ENCODE results near the gene SLCO4A1.
A peak's percentile ranks its signal among the peaks of the same experiment; 100 is the strongest.

The SLCO4A1 gene

DNA sequence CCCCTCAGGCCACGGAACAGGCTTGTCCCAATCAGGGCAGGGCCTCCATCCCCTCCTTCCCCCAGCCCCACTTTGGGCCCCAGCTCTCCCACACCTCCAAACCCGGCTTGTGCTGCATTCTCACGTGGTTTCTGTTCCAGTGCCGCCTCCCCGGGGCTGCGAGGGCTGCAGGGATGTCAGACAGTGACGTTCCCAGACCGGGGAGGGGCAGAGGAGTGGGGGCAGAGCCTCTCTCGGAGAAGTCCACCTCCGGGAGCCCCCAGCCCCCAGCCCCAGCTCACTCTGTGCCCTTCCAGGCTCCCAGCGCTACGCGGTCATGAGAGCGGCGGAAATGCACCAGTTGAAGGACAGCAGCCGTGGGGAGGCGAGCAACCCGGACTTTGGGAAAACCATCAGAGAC lies 18.5 kb downstream of the SLCO4A1 start:
- DNase-seq: no peak
- no peak for TF ChIP-seq POLR2A (IDR thresholded peaks at IDR 0.05; ENCODE audit: low read length)
- no peak for TF ChIP-seq GATA1 (IDR thresholded peaks at IDR 0.05; ENCODE audit: low read depth, low read length)

DNA sequence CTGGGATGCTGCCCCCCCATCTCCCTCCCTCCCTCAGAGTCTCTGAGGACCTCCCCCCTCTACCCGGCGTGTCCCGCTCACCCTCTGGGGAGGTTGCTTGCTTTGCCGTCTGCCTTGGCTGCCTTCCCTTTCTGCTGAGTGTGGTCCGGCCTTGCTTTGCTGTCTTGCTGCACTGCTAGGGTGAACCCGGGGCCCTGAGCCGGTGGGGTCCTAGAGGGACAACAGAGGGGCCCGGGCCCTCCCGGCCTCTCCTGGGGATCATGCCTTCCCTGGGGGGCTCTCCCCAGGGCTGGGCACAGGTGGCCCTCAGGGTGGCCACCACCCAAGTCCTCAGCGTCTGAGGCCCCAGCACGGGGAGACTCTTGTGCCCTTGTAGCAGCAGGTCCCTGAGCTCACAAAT lies 19.3 kb downstream of the SLCO4A1 start:
- no peak for DNase-seq
- TF ChIP-seq GATA1 (IDR thresholded peaks at IDR 0.05; ENCODE audit: low read depth, low read length) (no peak), POLR2A (IDR thresholded peaks at IDR 0.05; ENCODE audit: low read length) (no peak)

DNA sequence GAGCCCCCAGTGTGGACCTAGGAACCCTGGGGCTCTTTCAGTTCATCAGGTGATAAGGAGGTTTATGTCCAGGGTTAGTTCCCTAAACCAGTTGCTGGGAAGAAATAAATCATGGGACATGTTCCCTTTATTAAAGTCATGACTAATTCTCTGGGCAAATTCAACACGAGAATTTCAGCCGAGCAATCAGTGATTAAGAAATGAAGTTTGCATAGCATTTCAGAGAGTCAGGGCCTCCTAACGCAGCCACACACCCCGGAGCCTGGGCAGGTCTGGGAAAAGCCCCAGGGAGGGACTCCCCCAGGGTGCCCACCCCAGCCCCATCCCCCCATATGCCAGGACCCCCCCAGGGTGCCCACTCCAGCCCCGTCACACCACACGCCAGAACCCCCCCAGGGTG lies 20.1 kb downstream of the SLCO4A1 start:
- TF ChIP-seq GATA1 (IDR thresholded peaks at IDR 0.05; ENCODE audit: low read depth, low read length): no peak
- no peak for TF ChIP-seq POLR2A (IDR thresholded peaks at IDR 0.05; ENCODE audit: low read length)

DNA sequence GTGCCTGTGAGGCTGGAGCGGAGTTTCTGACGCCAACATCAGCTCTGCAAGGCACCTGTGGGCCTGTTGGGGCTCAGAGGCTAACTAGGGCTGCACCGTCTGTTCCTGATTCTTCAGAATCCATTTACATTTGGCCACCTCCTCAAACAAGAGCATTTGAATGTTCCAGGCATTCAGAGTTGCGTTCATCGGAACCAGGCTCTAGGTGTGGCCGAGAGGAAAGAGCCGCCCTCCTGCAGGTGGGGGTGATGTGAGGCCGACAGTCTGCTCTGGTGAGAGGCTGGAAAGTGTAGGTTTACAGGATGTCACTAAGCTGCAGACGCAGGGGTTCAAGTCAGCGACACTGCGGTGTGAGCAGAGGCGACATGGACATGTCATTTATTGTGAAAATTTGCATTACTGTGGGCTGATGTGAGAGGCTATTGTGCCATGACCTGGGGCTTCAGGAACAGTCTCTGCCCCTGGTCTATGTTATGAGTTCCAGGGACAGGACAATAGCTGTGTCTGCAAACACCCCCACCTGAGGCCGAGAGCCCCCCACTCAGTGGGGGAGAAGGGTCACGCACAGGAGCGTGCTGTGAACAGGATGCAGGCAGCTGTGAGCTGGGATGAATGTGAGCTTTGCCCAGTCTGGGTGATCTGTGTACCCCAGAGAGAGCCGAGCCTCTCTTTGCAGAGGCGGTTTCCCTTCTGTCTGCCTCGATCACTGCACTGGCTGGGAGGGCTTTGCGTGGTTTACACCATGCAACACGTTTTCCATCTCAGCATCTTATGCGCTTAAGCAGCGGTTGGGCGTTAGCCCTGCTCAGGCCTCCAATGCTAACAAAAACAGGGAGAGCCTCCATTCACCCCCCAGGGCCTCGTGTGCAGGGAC lies 21.1 kb downstream of the SLCO4A1 start:
- DNase-seq: no peak
- TF ChIP-seq POLR2A (IDR thresholded peaks at IDR 0.05; ENCODE audit: low read length) (no peak), GATA1 (IDR thresholded peaks at IDR 0.05; ENCODE audit: low read depth, low read length) (no peak)

More for the DNA sequence above, 20.1 kb downstream of the SLCO4A1 start:
- DNase-seq: no peak

DNA sequence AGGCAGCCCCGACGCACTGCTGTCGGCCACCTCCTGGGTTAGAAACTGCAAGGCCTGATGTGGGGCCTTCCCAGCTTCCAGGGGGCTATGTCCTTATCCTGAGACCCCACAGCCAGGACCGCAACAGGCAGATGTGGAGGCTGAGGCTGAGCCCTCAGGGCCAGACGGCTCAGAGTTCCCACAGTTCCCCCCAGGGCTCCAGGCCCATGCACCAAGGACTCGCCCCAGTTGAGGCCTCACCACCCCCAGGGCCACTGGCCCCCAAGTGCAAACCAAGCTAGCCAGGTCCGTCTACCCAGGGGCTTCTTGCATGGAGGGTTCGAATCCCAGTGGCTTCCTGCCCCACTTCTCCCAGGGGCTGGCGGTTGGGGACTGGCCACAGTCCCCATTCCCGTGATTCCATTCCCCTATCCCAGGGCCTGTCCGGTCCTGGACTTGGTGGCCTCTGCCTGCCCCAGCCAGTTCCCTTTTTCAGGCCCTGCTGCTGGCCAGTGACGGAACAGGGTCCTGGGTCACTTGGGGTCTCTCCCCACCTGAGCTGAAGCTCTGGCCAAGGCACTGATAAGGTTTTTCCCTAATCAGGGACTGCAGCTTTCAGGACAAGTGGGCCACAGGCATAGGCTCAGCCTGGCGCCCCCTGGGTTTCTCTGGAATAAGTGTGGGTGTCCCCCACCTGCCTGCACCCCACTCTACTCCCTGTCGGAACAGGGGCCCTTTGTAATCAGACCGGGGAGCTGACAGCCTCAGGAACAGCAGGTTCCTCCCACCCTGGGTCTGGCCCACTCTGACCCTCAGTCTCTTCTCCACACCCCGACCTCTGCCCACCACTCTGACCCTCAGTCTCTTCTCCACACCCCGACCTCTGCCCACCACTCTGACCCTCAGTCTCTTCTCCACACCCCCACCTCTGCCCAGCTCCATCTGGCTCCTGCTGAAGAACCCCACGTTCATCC lies 22.0 kb downstream of the SLCO4A1 start:
- TF ChIP-seq GATA1 (IDR thresholded peaks at IDR 0.05; ENCODE audit: low read depth, low read length) (no peak), POLR2A (IDR thresholded peaks at IDR 0.05; ENCODE audit: low read length) (no peak)
- no peak for DNase-seq

DNA sequence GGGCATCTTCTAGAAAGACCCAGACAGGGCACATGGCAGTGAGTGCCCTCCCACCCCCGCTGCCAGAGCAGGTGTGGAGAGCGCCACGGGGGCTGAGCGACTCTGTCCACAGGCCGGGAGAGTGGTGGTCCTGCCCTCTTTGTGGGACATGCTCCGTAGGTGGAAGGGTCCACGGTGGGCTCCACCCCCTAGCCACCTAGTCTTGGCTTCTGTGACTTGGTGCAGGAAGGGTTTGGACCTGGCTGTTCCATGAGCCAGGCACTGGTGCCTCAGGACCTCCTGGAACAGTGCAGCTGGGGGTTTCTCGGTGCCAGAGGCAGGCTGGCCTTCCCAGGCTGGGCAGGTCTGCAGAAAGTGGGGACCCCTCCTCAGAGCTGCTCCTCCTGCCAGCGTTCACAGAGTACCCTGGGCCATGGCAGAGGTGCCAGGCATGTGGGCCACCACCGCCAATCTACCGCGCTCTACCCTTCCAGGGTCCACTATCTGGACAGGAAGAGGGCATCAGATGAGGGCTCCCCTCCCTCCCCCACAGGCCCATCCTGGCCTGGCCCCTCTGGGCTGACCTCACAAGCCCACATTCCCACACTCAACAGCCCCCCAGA lies 23.0 kb downstream of the SLCO4A1 start:
- DNase-seq: no peak
- TF ChIP-seq GATA1 (IDR thresholded peaks at IDR 0.05; ENCODE audit: low read depth, low read length) (no peak), POLR2A (IDR thresholded peaks at IDR 0.05; ENCODE audit: low read length) (no peak)

DNA sequence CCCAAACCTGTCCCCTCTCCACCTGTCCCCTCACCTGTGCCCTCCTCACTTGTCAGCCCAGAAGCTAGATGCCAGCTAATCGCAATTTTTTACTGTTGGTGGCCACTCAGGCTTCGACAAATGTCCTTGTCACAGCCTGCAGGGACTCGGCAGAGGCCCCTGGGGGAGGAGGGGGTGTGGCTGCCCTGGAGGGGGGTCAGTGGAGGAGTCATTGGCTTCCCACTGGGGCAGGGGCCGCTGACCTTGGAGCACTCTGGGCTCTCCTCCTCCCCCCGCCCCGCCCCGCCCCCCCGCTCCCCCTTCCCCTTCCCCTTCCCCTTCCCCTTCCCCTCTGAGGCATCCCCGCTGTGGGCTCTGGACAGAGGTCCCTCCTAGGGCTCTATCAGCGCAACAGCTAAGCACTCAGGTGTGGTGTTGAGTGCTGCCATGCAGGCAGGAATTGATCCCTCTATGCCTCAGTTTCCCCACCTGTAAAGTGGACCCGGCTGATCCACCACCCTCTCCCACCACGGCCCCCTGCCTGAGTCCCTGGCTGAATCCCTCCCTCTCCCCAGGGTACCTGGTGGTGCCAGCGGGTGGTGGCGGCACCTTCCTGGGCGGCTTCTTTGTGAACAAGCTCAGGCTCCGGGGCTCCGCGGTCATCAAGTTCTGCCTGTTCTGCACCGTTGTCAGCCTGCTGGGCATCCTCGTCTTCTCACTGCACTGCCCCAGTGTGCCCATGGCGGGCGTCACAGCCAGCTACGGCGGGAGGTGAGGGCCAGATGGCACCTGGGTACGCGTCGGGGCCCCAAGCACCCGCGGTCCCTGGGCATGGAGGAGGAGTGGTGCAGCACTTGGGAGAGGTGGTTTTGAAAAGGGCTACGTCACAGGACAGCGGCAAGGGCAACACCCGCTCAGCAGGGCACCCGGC lies 23.8 kb downstream of the SLCO4A1 start:
- no peak for DNase-seq
- TF ChIP-seq POLR2A (IDR thresholded peaks at IDR 0.05; ENCODE audit: low read length): no peak
- TF ChIP-seq GATA1 (IDR thresholded peaks at IDR 0.05; ENCODE audit: low read depth, low read length): no peak

DNA sequence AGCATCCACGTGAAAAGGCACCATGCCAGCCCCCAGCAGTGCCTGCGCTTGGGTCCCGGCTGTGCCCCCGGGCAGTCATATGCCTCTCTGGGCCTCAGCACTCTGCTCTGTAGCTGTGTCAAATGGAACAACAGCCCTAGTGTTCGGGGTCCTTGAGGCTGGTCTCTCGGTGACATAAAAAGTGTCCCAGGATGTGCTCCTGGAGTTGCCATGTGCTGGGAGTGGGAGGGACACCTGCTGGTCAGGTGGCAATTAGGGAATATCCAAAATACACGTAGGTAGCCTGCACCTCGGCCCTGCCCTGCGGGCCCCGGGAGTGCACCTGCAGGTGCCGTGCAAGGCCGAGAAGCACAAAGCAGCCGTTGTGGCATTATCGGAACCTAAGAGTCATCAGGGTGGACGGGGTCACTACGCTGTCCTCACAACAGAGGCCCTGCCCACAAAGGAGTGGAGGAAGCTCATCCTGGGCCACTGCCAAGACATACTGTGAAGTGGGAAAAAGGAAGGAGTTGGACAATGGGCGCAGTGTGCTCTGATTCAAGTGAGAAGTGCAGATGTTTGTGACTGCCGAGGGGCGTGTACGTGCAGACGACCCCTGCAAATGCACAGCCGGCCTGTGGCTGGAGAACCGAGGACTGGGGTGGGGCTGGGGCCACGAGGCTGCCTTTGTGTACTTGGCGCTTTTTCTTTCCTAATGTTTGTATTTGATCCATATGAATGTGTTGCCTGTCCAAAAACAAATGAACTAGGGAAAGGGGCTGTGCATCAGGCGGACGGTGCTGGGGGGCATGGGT lies 24.6 kb downstream of the SLCO4A1 start:
- no peak for DNase-seq
- TF ChIP-seq POLR2A (IDR thresholded peaks at IDR 0.05; ENCODE audit: low read length) (no peak), GATA1 (IDR thresholded peaks at IDR 0.05; ENCODE audit: low read depth, low read length) (no peak)

DNA sequence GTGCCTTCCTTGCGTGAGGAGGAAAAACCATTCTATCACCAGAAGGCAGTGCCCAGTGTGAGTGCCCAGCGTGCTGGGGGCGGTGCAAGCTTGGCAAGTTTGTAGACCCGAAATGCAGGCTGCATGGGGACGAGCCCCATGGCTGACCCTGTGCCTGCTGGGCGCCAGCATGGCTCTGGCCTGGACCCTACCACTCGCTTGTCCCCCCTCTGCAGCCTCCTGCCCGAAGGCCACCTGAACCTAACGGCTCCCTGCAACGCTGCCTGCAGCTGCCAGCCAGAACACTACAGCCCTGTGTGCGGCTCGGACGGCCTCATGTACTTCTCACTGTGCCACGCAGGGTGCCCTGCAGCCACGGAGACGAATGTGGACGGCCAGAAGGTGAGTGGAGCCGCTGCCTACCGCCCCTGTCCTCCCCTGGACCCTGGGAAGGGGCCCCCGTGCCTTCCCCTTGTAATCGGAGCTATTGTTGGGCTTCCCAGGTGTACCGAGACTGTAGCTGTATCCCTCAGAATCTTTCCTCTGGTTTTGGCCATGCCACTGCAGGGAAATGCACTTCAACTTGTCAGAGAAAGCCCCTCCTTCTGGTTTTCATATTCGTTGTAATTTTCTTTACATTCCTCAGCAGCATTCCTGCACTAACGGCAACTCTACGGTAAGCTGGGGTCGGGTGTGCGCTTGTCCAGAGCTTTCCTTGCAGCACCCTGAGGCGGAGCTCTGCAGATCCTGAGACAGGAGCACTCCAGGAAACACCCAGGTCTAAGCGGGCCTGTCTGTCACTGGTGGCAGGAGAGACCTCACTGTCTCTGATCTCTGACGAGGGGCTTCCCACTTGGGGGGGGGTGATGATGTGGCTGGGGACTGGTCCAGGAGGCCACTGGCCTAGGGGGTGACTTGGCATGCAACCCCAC lies 25.5 kb downstream of the SLCO4A1 start:
- TF ChIP-seq GATA1 (IDR thresholded peaks at IDR 0.05; ENCODE audit: low read depth, low read length): no peak
- no peak for TF ChIP-seq POLR2A (IDR thresholded peaks at IDR 0.05; ENCODE audit: low read length)

DNA sequence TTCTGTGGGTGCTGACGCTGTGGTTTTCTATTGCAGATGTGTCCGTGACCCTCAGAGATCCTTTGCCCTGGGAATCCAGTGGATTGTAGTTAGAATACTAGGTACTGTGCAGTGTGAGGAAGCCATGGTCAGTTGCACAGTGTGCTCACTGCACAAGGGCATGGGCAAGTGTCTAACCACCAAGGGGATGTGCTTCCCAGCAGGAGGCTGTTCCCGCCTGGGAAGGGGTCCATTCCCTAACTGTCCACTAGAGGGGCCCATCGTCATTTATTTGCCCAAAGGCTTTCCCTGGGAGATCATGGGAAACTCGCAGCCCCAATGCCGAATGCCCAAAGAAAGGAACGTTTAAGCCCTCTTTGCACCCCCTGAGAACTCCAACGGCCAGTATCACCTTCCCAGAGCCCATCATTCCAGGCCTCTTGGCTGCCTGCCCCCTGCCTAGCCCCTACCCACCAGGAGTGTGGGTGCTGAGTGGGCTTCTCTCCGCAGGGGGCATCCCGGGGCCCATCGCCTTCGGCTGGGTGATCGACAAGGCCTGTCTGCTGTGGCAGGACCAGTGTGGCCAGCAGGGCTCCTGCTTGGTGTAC lies 26.2 kb downstream of the SLCO4A1 start:
- DNase-seq: peak; percentile 24 to 58
- TF ChIP-seq GATA1 (IDR thresholded peaks at IDR 0.05; ENCODE audit: low read depth, low read length) (no peak), POLR2A (IDR thresholded peaks at IDR 0.05; ENCODE audit: low read length) (no peak)

More for the DNA sequence above, 25.5 kb downstream of the SLCO4A1 start:
- no peak for DNase-seq

DNA sequence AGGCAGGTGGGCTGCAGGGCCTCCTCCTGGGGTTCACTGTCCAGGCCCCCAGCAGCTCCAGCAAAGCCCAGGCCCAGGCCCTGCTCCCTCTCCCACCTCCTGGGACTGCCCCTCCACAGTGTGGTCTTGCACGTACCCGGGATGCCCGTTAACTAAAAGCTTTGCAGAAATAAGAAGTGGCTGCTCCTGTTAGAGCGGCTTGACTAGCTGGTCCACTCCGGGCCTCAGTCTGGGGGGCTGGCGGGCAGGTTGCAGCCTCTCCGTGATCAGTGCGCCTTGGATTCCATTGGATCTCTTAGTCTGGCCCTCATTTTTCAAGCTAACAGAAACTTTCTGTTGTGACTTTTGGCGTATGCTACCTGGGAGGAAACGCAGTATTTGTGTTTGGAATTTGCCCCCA lies 26.9 kb downstream of the SLCO4A1 start:
- DNase-seq: no peak
- TF ChIP-seq GATA1 (IDR thresholded peaks at IDR 0.05; ENCODE audit: low read depth, low read length) (no peak), POLR2A (IDR thresholded peaks at IDR 0.05; ENCODE audit: low read length) (no peak)
